ENCODE results near the gene DHODH.

DNA sequence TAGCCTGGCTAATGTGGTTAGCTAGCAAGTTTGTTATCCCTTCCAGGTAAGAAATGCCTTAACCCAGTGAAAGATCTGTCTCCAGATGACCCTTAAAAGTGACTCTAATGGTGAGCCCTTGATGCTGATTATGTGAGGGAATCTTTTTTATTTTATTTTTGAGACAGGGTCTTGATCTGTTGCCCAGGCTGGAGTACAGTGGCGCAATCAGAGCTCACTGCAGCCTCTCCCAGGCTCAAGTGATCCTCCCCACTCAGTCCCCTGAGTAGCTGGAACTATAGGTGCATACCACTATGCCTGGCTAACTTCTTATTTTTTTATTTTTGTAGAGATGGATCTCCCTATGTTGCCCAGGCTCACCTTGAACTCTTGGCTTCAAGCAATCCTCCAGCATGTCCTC, 35.0 kb downstream of the DHODH start:
- TF ChIP-seq, protein P1, sequence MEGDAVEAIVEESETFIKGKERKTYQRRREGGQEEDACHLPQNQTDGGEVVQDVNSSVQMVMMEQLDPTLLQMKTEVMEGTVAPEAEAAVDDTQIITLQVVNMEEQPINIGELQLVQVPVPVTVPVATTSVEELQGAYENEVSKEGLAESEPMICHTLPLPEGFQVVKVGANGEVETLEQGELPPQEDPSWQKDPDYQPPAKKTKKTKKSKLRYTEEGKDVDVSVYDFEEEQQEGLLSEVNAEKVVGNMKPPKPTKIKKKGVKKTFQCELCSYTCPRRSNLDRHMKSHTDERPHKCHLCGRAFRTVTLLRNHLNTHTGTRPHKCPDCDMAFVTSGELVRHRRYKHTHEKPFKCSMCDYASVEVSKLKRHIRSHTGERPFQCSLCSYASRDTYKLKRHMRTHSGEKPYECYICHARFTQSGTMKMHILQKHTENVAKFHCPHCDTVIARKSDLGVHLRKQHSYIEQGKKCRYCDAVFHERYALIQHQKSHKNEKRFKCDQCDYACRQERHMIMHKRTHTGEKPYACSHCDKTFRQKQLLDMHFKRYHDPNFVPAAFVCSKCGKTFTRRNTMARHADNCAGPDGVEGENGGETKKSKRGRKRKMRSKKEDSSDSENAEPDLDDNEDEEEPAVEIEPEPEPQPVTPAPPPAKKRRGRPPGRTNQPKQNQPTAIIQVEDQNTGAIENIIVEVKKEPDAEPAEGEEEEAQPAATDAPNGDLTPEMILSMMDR (IDR thresholded peaks at IDR 0.05; ENCODE audit: low read depth, low read length, missing input control): no peak
- TF ChIP-seq, protein P2, sequence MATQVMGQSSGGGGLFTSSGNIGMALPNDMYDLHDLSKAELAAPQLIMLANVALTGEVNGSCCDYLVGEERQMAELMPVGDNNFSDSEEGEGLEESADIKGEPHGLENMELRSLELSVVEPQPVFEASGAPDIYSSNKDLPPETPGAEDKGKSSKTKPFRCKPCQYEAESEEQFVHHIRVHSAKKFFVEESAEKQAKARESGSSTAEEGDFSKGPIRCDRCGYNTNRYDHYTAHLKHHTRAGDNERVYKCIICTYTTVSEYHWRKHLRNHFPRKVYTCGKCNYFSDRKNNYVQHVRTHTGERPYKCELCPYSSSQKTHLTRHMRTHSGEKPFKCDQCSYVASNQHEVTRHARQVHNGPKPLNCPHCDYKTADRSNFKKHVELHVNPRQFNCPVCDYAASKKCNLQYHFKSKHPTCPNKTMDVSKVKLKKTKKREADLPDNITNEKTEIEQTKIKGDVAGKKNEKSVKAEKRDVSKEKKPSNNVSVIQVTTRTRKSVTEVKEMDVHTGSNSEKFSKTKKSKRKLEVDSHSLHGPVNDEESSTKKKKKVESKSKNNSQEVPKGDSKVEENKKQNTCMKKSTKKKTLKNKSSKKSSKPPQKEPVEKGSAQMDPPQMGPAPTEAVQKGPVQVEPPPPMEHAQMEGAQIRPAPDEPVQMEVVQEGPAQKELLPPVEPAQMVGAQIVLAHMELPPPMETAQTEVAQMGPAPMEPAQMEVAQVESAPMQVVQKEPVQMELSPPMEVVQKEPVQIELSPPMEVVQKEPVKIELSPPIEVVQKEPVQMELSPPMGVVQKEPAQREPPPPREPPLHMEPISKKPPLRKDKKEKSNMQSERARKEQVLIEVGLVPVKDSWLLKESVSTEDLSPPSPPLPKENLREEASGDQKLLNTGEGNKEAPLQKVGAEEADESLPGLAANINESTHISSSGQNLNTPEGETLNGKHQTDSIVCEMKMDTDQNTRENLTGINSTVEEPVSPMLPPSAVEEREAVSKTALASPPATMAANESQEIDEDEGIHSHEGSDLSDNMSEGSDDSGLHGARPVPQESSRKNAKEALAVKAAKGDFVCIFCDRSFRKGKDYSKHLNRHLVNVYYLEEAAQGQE (IDR thresholded peaks at IDR 0.05): no peak
- TF ChIP-seq, protein P3, sequence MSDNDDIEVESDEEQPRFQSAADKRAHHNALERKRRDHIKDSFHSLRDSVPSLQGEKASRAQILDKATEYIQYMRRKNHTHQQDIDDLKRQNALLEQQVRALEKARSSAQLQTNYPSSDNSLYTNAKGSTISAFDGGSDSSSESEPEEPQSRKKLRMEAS (IDR thresholded peaks at IDR 0.05): no peak
- TF ChIP-seq FOXA1 (IDR thresholded peaks at IDR 0.05) (no peak), JUND (IDR thresholded peaks at IDR 0.05) (no peak)

All from liver (tissue), 3 donors.